HG03520 (cell line): ENCODE results near the gene PAQR5.
"Not testable (repeated sequence)": the region's sequence is repeated elsewhere in the genome, so short reads cannot be mapped to it uniquely, and the experiment has no call there.

Experiments
- ATAC-seq: cut with Tn5 transposase; IDR thresholded peaks from one replicate; pipeline ENCODE4 v1.9.1; 2021; ENCODE audit warnings: mild to moderate bottlenecking, moderate library complexity; ENCODE audit not compliant: unreplicated experiment

The PAQR5 gene

GRCh38 chr15:69292826-69293420, 5.8 kb upstream of the PAQR5 start:
- no peak for ATAC-seq

GRCh38 chr15:69293741-69294615, 4.7 kb upstream of the PAQR5 start:
- no peak for ATAC-seq

GRCh38 chr15:69296606-69297005, 2.1 kb upstream of the PAQR5 start:
- ATAC-seq: no peak

- ATAC-seq: no peak
These were observed 914 bp upstream of the PAQR5 start for GRCh38 chr15:69297642-69298353.

GRCh38 chr15:69298354-69298696, 387 bp upstream of the PAQR5 start:
- no peak for ATAC-seq

- no peak for ATAC-seq
These were observed 757 bp downstream of the PAQR5 start for GRCh38 chr15:69299451-69299886.

- ATAC-seq: no peak
These were observed 1.4 kb downstream of the PAQR5 start for GRCh38 chr15:69299943-69300588.

- ATAC-seq: not testable (repeated sequence)
These were observed 2.4 kb downstream of the PAQR5 start for GRCh38 chr15:69301101-69301500.

- not testable (repeated sequence) for ATAC-seq
These were observed 3.4 kb downstream of the PAQR5 start for GRCh38 chr15:69302087-69302486.

- ATAC-seq: no peak
These were observed 4.2 kb downstream of the PAQR5 start for GRCh38 chr15:69302929-69303328.

GRCh38 chr15:69303337-69304181, 4.8 kb downstream of the PAQR5 start:
- no peak for ATAC-seq

- ATAC-seq: no peak
These were observed 5.5 kb downstream of the PAQR5 start for GRCh38 chr15:69304182-69304545.

GRCh38 chr15:69305204-69305931, 6.7 kb downstream of the PAQR5 start:
- no peak for ATAC-seq

GRCh38 chr15:69305933-69306568, 7.3 kb downstream of the PAQR5 start:
- no peak for ATAC-seq

GRCh38 chr15:69307939-69308338, 9.2 kb downstream of the PAQR5 start:
- no peak for ATAC-seq

GRCh38 chr15:69308949-69309348, 10.2 kb downstream of the PAQR5 start:
- no peak for ATAC-seq

GRCh38 chr15:69311319-69311721, 12.6 kb downstream of the PAQR5 start:
- ATAC-seq: no peak

- ATAC-seq: no peak
These were observed 14.8 kb downstream of the PAQR5 start for GRCh38 chr15:69313432-69314000.

GRCh38 chr15:69314131-69314530, 15.4 kb downstream of the PAQR5 start:
- ATAC-seq: no peak
